Activated naive CD8-positive, alpha-beta T cell treated with anti-CD3 and anti-CD28 coated beads for 36 hours (primary cell): ENCODE data around the gene EFNB3. TPM values are rescaled to one million over a fixed set of nuclear protein-coding genes. Genes with fewer than 3 reads are reported as not detected.
A peak's percentile ranks its signal among the peaks of the same experiment; 100 is the strongest.

Experiments used
- DNase-seq: peaks from one replicate; pipeline ENCODE4 v3.0.0; 2021
- H3K27ac Mint-ChIP-seq: one replicate; pipeline ENCODE4 v1.8.0; 2022; ENCODE audit warnings: mild to moderate bottlenecking, moderate library complexity, mixed read lengths
- H3K27me3 Mint-ChIP-seq: one replicate; pipeline ENCODE4 v1.8.0; 2022; ENCODE audit warnings: mild to moderate bottlenecking, mixed read lengths
- H3K36me3 Mint-ChIP-seq: one replicate; pipeline ENCODE4 v1.8.0; 2021; ENCODE audit warnings: mild to moderate bottlenecking, mixed read lengths
- H3K4me1 Mint-ChIP-seq: one replicate; pipeline ENCODE4 v1.8.0; 2021; ENCODE audit warnings: mixed read lengths
- H3K4me3 Mint-ChIP-seq: one replicate; pipeline ENCODE4 v1.8.0; 2022; ENCODE audit warnings: mild to moderate bottlenecking, moderate library complexity, mixed read lengths
- H3K9me3 Mint-ChIP-seq: one replicate; pipeline ENCODE4 v1.8.0; 2022; ENCODE audit warnings: mixed read lengths
- total RNA-seq, 2 experiments: library from RNA; stranded (reverse); gene quantifications; one replicate each; pipeline ENCODE4 v1.2.3, GENCODE V29; 2021

EFNB3 gene
- total RNA-seq, 2 experiments from 2014 or later: not detected

DNA sequence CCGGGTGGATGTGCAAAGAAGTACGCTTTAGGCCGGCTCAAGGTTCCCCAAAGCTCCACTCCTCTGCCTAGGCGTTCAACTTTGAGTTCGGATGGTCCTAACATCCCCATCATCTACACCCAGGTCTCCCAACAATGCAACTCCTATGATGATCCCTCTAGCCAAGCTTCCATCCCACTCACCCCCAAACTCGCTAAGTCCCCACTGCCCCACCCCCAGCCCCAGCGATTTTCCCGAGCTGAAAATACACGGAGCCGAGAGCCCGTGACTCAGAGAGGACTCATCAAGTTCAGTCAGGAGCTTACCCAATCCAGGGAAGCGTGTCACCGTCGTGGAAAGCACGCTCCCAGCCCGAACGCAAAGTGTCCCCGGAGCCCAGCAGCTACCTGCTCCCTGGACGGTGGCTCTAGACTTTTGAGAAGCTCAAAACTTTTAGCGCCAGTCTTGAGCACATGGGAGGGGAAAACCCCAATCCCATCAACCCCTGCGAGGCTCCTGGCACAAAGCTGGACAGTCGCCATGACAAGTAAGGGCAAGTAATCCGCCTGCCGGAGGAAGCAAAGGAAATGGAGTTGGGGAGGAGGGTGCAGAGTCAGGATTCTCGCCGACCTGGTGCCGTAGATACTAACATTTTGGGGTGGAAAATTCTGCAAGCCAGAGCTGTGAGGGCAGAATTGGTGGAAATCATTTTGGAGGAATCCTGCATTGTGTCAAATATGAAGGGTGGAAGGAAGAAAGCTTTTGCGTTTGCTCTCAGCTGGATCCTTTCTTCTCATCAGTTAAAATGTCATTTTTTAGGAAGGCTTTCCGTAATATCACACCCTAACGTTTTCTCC lies 17.7 kb upstream of the EFNB3 start, which contains the start of gene TP53:
TSS of gene TP53 (minus strand) at position 419 of the 836 bp plus-strand sequence. CDS start 10,896 bp downstream, outside the sequence.
- peaks cover 28% of the 10 kb centered on the region for H3K4me1 Mint-ChIP-seq
- peak within 1 kb of the TSS; percentile 99 for H3K27ac Mint-ChIP-seq

DNA sequence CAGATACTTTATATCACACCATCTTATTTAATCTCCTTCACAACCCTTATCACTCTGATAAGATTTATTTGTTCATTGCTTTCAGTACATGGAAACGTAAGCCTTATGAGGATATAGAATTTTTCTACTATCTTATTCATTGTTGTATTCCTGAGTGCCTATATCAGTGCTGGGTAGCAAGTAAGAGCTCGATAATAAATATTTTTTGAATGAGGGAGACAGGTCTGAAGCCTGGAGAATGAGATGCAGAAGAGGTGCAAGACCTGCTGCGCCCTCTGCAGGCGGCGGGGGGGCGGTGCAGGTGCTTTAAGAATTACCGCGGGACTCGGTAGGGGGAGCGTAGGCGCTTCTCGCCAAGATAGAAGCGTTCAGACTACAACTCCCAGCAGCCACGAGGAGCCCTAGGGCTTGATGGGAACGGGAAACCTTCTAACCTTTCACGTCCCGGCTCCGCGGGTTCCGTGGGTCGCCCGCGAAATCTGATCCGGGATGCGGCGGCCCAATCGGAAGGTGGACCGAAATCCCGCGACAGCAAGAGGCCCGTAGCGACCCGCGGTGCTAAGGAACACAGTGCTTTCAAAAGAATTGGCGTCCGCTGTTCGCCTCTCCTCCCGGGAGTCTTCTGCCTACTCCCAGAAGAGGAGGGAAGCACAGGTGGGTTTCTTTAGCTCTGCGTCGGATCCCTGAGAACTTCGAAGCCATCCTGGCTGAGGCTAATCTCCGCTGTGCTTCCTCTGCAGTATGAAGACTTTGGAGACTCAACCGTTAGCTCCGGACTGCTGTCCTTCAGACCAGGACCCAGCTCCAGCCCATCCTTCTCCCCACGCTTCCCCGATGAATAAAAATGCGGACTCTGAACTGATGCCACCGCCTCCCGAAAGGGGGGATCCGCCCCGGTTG lies 16.8 kb upstream of the EFNB3 start, which contains the start of gene WRAP53:
TSS of gene WRAP53 (plus strand) at position 570 of the 900 bp plus-strand sequence. CDS start at position 742, 172 bp downstream.
- peaks cover 5% of the 10 kb centered on the region for H3K27me3 Mint-ChIP-seq
- H3K27ac Mint-ChIP-seq: peak within 1 kb of the TSS; percentile 99
- peak within 1 kb of the TSS; percentile 99 for H3K4me3 Mint-ChIP-seq
- no peaks in the 10 kb centered on the region for H3K9me3 Mint-ChIP-seq
- DNase-seq: peak; percentile 94
- peaks cover 31% of the 10 kb centered on the region for H3K4me1 Mint-ChIP-seq
- H3K36me3 Mint-ChIP-seq: peaks cover 52% of the 10 kb centered on the region

More for the DNA sequence above, 17.7 kb upstream of the EFNB3 start, which contains the start of gene TP53:
- no peaks in the 10 kb centered on the region for H3K9me3 Mint-ChIP-seq
- H3K36me3 Mint-ChIP-seq: peaks cover 51% of the 10 kb centered on the region
- DNase-seq: peak; percentile 87
- peak within 1 kb of the TSS; percentile 99 for H3K4me3 Mint-ChIP-seq
- H3K27me3 Mint-ChIP-seq: peaks cover 5% of the 10 kb centered on the region

DNA sequence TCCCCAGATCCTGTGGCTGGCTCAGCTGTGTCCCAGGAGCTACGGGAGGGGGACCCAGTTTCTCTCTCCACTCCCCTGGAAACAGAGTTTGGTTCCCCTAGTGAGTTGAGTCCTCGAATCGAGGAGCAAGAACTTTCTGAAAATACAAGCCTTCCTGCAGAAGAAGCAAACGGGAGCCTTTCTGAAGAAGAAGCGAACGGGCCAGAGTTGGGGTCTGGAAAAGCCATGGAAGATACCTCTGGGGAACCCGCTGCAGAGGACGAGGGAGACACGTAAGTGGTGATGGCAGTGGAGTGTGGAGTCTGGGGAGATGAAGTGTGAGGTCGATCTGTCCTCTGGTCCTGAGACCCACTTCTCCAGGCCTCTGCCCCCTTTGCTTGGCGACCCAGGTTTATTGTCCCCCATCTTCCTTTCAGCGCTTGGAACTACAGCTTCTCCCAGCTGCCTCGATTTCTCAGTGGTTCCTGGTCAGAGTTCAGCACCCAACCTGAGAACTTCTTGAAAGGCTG lies 16.1 kb upstream of the EFNB3 start:
- peak overlapping the region; percentile 99 for H3K4me3 Mint-ChIP-seq

DNA sequence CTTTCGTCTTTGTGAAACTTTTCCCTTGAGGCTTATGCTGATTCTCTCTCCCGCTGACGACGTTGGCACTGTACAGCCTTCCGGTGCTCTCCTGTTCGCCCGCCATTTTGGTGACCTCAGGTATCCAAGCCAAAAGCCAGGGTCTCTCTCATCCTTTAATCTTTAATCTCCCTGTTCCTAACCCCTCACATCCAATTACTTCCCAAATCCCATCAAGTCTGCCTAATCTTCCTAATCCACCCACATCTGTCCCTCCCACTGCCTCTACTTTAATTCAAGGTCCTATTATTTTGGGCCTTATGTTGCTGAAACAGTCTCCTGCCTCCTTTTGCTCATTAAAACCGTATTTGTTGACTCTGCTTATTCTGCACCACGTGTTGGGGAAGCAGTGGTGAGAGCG lies 9.4 kb upstream of the EFNB3 start:
- Mint-ChIP-seq H3K27me3 (peaks cover 3% of the 10 kb centered on the region), H3K4me1 (peaks cover 3% of the 10 kb centered on the region), H3K27ac (no peak overlapping the region), H3K4me3 (no peak overlapping the region), H3K9me3 (no peaks in the 10 kb centered on the region), H3K36me3 (peaks cover 38% of the 10 kb centered on the region)
- no peak for DNase-seq

More for the DNA sequence above, 16.1 kb upstream of the EFNB3 start:
- peak overlapping the region; percentile 99 for H3K27ac Mint-ChIP-seq
- H3K4me1 Mint-ChIP-seq: peaks cover 28% of the 10 kb centered on the region
- no peak for DNase-seq
- peaks cover 5% of the 10 kb centered on the region for H3K27me3 Mint-ChIP-seq
- peaks cover 53% of the 10 kb centered on the region for H3K36me3 Mint-ChIP-seq
- H3K9me3 Mint-ChIP-seq: no peaks in the 10 kb centered on the region

DNA sequence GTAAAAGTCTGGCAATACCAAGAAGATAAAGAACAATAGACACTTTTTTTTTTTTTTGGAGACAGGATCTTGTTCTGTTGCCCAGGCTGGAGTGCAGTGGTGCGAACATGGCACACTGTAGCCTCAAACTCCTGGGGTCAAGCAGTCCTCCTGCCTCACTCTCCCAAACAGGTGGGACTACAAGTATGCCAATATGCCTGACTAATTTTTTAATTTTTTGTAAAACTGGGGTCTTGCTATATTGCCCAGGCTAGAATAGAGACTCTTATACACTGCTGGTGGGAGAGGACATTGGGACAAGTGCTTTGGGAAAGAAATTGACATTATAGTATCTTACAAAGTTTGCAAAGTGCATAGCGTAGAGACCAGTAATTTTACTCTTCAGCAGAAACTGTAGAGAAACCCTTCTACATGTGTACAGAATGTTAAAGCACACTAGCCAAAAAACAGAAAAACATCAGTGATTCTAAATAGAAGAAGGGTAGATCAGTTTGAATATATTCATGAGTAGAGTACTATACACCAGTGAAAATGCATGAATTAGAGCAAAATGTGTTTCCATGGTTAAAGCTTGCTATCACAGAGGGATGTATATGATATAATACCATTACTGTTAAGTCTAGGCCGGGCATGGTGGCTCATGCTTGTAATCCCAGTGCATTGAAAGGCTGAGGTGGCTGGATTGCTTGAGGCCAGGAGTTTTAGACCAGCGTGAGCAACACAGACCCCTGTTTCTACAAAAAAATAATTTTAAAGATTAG lies 7.0 kb upstream of the EFNB3 start:
- H3K4me3 Mint-ChIP-seq: no peak overlapping the region
- no peak overlapping the region for H3K27ac Mint-ChIP-seq
- peaks cover 1% of the 10 kb centered on the region for H3K4me1 Mint-ChIP-seq
- peaks cover 8% of the 10 kb centered on the region for H3K27me3 Mint-ChIP-seq
- no peak for DNase-seq
- no peaks in the 10 kb centered on the region for H3K9me3 Mint-ChIP-seq
- H3K36me3 Mint-ChIP-seq: peaks cover 54% of the 10 kb centered on the region

DNA sequence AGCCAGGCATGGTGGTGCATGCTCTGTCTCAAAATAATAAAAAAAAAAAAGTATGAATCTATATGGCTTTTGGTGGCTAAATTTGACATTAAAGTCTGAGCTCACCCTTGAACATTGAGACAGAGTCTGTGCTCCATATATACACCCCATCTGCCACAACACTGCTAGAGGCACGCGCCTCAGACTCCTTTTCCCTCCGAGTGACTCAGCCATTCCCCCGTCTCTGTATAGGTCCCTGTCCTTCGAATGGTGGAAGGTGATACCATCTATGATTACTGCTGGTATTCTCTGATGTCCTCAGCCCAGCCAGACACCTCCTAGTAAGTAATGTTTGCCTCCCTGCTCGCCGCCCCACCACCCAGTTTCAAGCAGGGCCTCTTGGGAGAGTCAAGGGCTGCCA lies 4.5 kb upstream of the EFNB3 start:
- Mint-ChIP-seq H3K4me1 (peaks cover 15% of the 10 kb centered on the region), H3K9me3 (no peaks in the 10 kb centered on the region), H3K4me3 (no peak overlapping the region), H3K27ac (no peak overlapping the region), H3K36me3 (peaks cover 52% of the 10 kb centered on the region), H3K27me3 (peaks cover 27% of the 10 kb centered on the region)
- DNase-seq: no peak

DNA sequence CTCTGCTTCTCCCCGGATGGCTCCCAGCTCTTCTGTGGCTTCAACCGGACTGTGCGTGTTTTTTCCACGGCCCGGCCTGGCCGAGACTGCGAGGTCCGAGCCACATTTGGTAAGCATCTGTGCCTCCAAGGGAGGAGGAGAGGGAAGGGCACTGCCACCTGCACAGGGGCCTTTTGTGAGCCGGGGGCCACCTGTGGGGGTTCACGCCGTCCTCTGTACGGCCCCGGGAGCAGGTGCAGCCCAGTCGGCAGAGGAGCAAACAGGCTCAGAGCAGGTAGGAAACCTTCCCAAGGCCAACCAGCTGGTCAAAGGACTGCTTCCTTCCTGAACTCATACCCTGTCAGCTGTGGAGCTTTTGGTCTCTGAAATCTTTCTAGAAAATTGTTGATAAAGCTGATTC lies 3.3 kb upstream of the EFNB3 start:
- Mint-ChIP-seq H3K9me3 (no peaks in the 10 kb centered on the region), H3K36me3 (peaks cover 43% of the 10 kb centered on the region), H3K4me3 (no peak overlapping the region), H3K27ac (no peak overlapping the region), H3K4me1 (peaks cover 20% of the 10 kb centered on the region), H3K27me3 (peaks cover 39% of the 10 kb centered on the region)
- no peak for DNase-seq

DNA sequence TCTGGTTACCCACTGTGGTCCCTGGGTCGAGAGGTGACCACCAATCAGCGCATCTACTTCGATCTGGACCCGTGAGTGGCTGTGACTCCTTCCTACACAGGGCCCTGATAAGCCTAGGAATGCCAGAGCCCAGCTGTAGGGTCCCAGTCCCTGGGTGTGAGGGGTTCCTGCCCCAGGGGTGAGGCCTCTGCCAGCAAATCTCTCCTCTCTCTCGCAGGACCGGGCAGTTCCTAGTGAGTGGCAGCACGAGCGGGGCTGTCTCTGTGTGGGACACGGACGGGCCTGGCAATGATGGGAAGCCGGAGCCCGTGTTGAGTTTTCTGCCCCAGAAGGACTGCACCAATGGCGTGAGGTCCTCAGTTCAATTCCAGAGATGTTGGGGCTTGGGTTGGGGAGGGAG lies 2.2 kb upstream of the EFNB3 start:
- Mint-ChIP-seq H3K36me3 (peaks cover 37% of the 10 kb centered on the region), H3K4me1 (peaks cover 20% of the 10 kb centered on the region), H3K9me3 (no peaks in the 10 kb centered on the region), H3K27ac (no peak overlapping the region), H3K27me3 (peaks cover 49% of the 10 kb centered on the region), H3K4me3 (no peak overlapping the region)
- DNase-seq: no peak

DNA sequence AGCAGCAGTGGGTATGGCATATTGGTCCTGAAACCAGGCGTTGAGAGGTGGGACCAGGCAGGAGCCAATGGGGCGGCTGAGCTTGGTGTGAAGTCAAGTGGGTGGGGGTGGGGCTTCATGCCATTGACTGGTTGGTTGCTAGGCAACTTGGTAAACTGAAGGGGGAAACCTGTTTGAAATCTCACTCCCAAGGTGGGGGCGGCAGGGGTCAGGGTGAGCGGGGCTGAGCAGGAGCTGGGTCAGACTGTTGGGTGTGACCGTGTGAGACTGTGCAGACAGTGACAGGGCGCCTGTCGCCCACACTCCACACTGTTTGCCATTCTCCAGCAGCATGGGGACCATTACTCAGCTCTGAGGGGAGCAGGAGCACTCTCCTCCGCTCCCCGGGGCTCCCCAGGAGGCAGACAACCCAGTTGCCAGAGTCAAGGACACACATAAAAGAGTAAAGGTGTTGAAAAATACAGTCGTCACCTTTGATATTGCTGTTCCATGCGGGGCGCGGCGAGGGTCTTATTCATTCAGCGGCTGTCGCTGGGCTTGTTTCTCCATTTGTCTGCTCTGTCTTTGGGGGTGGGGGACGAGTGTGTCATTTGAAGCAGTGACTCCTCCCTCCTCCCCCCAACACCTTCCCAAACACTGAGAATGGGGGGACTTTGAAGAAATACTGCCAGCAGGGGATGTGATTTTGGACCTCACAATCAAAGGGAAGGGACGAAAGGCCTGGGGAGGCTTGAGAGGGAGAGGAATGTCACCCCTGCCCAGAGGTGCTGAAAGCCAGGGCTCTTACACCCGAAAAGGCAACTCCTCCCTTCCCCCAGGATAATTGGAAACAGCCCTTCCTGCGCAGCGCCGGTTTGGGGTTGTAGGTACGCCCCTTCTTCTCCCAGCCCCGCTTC lies 1.2 kb upstream of the EFNB3 start:
- H3K9me3 Mint-ChIP-seq: no peaks in the 10 kb centered on the region
- H3K27ac Mint-ChIP-seq: no peak overlapping the region
- H3K36me3 Mint-ChIP-seq: peaks cover 31% of the 10 kb centered on the region
- H3K27me3 Mint-ChIP-seq: peaks cover 53% of the 10 kb centered on the region
- peaks cover 20% of the 10 kb centered on the region for H3K4me1 Mint-ChIP-seq
- no peak overlapping the region for H3K4me3 Mint-ChIP-seq
- peak; percentile 43 for DNase-seq

DNA sequence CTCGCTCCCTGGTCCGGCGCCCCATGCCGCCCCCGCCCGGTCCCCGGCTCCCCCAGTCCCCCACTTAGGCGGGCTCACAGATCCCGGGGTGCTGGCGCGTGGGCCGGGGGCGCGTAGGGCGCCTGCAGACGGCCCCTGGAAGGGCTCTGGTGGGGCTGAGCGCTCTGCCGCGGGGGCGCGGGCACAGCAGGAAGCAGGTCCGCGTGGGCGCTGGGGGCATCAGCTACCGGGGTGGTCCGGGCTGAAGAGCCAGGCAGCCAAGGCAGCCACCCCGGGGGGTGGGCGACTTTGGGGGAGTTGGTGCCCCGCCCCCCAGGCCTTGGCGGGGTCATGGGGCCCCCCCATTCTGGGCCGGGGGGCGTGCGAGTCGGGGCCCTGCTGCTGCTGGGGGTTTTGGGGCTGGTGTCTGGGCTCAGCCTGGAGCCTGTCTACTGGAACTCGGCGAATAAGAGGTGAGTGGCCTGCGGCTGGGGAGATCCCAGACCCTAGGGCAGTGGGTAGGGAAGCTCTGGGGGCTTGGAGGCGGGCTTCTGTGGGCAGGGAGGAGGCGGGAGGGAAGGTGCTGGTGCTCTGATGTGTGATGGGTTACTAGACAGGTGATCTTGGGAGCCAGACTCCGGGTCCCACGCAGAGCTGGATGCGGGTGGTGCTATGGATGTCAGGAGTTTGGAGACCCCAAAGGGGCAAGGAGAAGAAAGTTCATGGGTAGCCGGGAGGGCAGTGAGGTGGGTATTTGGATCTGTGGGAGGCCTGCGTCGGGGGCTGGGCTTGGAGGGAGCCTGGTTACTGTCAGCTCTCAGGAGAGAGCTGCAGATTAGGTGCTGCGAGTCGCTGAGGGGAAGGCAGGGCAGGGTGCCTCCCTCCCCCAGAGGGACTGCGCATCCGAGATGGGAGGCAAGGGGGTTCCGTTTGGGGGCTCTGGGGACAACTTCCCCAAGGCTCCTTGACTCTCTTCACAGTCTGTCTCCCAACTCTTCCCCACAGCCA lies 560 bp downstream of the EFNB3 start:
- H3K4me3 Mint-ChIP-seq: peak overlapping the region; percentile 32
- H3K9me3 Mint-ChIP-seq: no peaks in the 10 kb centered on the region
- peaks cover 61% of the 10 kb centered on the region for H3K27me3 Mint-ChIP-seq
- H3K36me3 Mint-ChIP-seq: peaks cover 29% of the 10 kb centered on the region
- peaks cover 26% of the 10 kb centered on the region for H3K4me1 Mint-ChIP-seq
- no peak overlapping the region for H3K27ac Mint-ChIP-seq
- no peak for DNase-seq

DNA sequence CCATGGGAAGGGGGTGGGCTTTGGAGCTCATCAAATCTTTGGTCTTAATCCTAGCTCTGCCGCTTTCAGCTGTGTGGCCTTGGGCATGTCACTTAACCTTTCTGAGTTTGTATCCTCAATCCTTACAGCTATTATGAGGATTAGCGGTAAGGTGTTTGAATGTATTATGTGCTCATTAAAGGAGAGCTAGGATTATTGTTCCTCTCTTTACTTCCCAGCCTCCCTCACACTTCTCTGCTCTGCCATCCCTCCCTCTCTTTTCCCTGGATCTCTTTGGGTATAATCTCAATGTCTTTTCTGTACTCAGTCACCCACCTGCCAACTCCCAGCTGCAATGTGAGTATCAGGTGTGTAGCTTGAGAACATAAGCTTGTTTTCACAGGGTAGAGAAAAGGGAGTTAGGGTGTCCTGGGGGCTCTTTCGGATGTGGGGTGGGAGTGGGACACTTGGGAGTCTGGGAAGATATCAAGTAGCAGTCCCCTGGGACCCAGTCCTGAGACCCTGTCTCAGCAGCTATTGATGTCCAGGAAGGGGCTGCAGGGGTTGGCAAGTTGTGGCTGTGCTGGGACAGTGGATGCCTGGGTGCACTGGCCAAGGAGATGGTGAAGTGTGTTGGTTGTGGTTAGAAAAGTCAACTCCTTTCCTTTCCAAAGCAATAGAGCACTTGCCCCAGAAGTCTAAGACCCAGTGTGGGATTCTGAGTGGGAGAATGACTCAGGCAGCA lies 1.8 kb downstream of the EFNB3 start:
- no peak overlapping the region for H3K27ac Mint-ChIP-seq
- peaks cover 29% of the 10 kb centered on the region for H3K4me1 Mint-ChIP-seq
- no peak for DNase-seq
- H3K27me3 Mint-ChIP-seq: peaks cover 66% of the 10 kb centered on the region
- no peaks in the 10 kb centered on the region for H3K9me3 Mint-ChIP-seq
- H3K36me3 Mint-ChIP-seq: peaks cover 17% of the 10 kb centered on the region
- H3K4me3 Mint-ChIP-seq: no peak overlapping the region

DNA sequence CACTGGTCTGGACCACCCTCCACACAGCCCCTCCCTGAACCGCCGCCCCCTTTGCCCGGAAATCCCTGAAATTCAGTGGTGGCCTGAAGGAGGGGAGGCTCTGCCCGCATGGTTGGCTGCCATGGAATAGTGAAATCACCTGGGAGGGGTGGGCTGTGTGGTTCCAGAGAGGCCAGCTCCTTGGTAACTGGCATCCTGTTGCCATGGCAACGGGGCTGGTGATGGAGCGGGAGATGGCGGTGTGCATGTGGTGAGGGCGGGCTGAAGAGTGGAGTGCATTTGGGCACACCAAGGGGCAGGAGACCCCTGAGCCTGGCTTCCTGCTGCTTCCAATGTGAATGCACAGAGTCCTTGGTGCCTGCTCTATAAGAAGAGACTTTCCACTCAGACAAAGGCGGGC lies 2.4 kb downstream of the EFNB3 start:
- H3K9me3 Mint-ChIP-seq: no peaks in the 10 kb centered on the region
- H3K27me3 Mint-ChIP-seq: peaks cover 71% of the 10 kb centered on the region
- DNase-seq: no peak
- H3K4me3 Mint-ChIP-seq: no peak overlapping the region
- H3K27ac Mint-ChIP-seq: no peak overlapping the region
- H3K36me3 Mint-ChIP-seq: peaks cover 12% of the 10 kb centered on the region
- H3K4me1 Mint-ChIP-seq: peaks cover 29% of the 10 kb centered on the region
